K562 (cell line): ENCODE measurements around the gene LEPR. TPM values are rescaled to one million over a fixed set of nuclear protein-coding genes. Genes with fewer than 3 reads are reported as not detected.

ENCODE experiments used
- ARHGAP35 ChIP-seq: fragments of 450-650 bp; IDR thresholded peaks from 2 replicates; pipeline ENCODE4 v1.6.1; 2018; ENCODE audit not compliant: partially characterized antibody
- BHLHE40 ChIP-seq: IDR thresholded peaks from 2 replicates; pipeline ENCODE4 v1.6.1; 2011; ENCODE audit warnings: low read length, improper control_type of control experiment
- BRCA1 ChIP-seq, 2 experiments: fragments of 450-650 bp in 1 of 2; sonication (generic) in 1 of 2; formaldehyde crosslinking in 1 of 2; IDR thresholded peaks; 2 replicates each; pipeline versions ENCODE4 v1.5.0 to v1.6.1; 2017 to 2020; ENCODE audit warnings: mild to moderate bottlenecking in 1 of 2, missing genetic modification reagents in 1 of 2
- FOXP4 ChIP-seq: sonication (generic); formaldehyde crosslinking; IDR thresholded peaks from 2 replicates; pipeline ENCODE4 v1.8.0; 2022; ENCODE audit warnings: mild to moderate bottlenecking, missing genetic modification reagents, borderline replicate concordance
- HES1 ChIP-seq: fragments of 450-650 bp; IDR thresholded peaks from 2 replicates; pipeline ENCODE4 v1.6.1; 2016; ENCODE audit warnings: low read depth, mild to moderate bottlenecking, moderate library complexity
- IFI16 ChIP-seq: fragments of 250-450 bp; sonication (Bioruptor Pico); IDR thresholded peaks from 2 replicates; pipeline ENCODE4 v2.1.2; 2022; ENCODE audit warnings: mild to moderate bottlenecking, inconsistent platforms
- ILF3 ChIP-seq: fragments of 450-650 bp; IDR thresholded peaks from 2 replicates; pipeline ENCODE4 v1.6.1; 2018; ENCODE audit warnings: antibody characterized with exemption, mild to moderate bottlenecking, moderate library complexity, borderline replicate concordance
- MAFK ChIP-seq: IDR thresholded peaks from 2 replicates; pipeline ENCODE4 v1.6.1; 2011; ENCODE audit warnings: low read length, improper control_type of control experiment
- MED1 ChIP-seq: sonication (generic); formaldehyde crosslinking; IDR thresholded peaks from 2 replicates; pipeline ENCODE4 v1.8.1; 2023; ENCODE audit warnings: missing genetic modification reagents, borderline replicate concordance
- MGA ChIP-seq: fragments of 450-650 bp; IDR thresholded peaks from 2 replicates; pipeline ENCODE4 v1.6.1; 2016; ENCODE audit warnings: mild to moderate bottlenecking, moderate library complexity
- ZNF133 ChIP-seq: fragments of 250-450 bp; sonication (Bioruptor Pico); IDR thresholded peaks from 2 replicates; pipeline ENCODE4 v1.4.0; 2020; ENCODE audit warnings: mild to moderate bottlenecking
- ZNF175 ChIP-seq: fragments of 200-800 bp; sonication (Bioruptor generic); IDR thresholded peaks from 2 replicates; pipeline ENCODE4 v1.6.1; 2016; ENCODE audit warnings: low read depth, mild to moderate bottlenecking, missing genetic modification characterization, missing compliant biosample characterization
- ZNF431 ChIP-seq: sonication (generic); formaldehyde crosslinking; IDR thresholded peaks from 2 replicates; pipeline ENCODE4 v1.8.0; 2022; ENCODE audit warnings: mild to moderate bottlenecking, missing genetic modification reagents
- polyA plus RNA-seq, 8 experiments: library from polyadenylated mRNA; depleted of rRNA in 4 of 8; stranded (reverse) in 5 of 8; unstranded in 3 of 8; fragments of >200 nt; fragmentation: Nextera tagmentation in 2 of 8; fragmentation: Illumina TruSeq in 1 of 8; extraction: Ambion mirVana in 2 of 8; extraction: Trizol in 1 of 8; gene quantifications; 2 replicates each; pipeline versions ENCODE4 v1.2.1 to v1.2.3, GENCODE V29; 2011 to 2014; ENCODE audit warnings: inconsistent platforms in 1 of 8, missing spikeins in 1 of 8
- total RNA-seq, 7 experiments: library from RNA; depleted of rRNA in 6 of 7; stranded (reverse); fragments of >200 nt in 6 of 7; fragmentation: Illumina TruSeq in 2 of 7; extraction: Trizol in 2 of 7; gene quantifications; 2 replicates each; pipeline versions ENCODE4 v1.2.1 to v1.2.3, GENCODE V29; 2011 to 2021; ENCODE audit warnings: low replicate concordance in 1 of 7

The LEPR gene
- total and polyA plus RNA-seq, 9 of the 15 experiments (the other 6 are each of a cell fraction or from before 2014, with no cell fraction given) = 12.2 to 111 (median 43.1) TPM

- TF ChIP-seq HES1 (peak; percentile 18; the same call in 1 of the 2 replicates), MED1 (no peak), IFI16 (CRISPR knock-in tag) (no peak), BHLHE40 (0 out of 2 replicates have a peak, but pooled peaks have one; percentile 28), MAFK (no peak), ARHGAP35 (no peak), ILF3 (no peak), ZNF175 (CRISPR knock-in tag) (no peak), FOXP4 (CRISPR knock-in tag) (no peak), MGA (0 out of 2 replicates have a peak, but pooled peaks have one; percentile 14), ZNF133 (CRISPR knock-in tag) (no peak), ZNF431 (CRISPR knock-in tag) (peak; percentile 64; the same call in 1 of the 2 replicates), BRCA1 (IDR thresholded peaks at IDR 0.05) (no peak), BRCA1 (CRISPR knock-in tag; IDR thresholded peaks at IDR 0.05) (no peak)
These were observed 47.1 kb downstream of the LEPR start (continued) for GRCh38 chr1:65467536-65467935.
